Endothelial cell of umbilical vein (primary cell): ENCODE data around the gene KCNJ4. TPM values are rescaled to one million over a fixed set of nuclear protein-coding genes. Genes with fewer than 3 reads are reported as not detected.

ENCODE experiments used
- BruUV-seq: library from RNA; stranded (reverse); fragments of 400-500 nt; replicated peaks from 2 replicates; lab custom pipeline; 2021; lab: Mats Ljungman, UMichigan
- CTCF ChIA-PET: fragments of 300-600, 350-600 bp; sonication (Branson Sonifier 250); formaldehyde crosslinking; loops from one replicate; lab custom pipeline; 2021; ENCODE audit warnings: antibody characterized with exemption, inconsistent platforms; lab: Charles Lee
- POLR2A ChIA-PET: fragments of 300-600, 350-600 bp; sonication (Branson Sonifier 250); formaldehyde crosslinking; loops from one replicate; lab custom pipeline; 2021; ENCODE audit warnings: antibody characterized with exemption, inconsistent platforms; lab: Charles Lee
- DNase-seq: peaks from one replicate; pipeline ENCODE4 v3.0.0-alpha.2; 2011; ENCODE audit warnings: low read depth, low spot score
- FAIRE-seq: peaks from 2 replicates; lab custom pipeline; 2011; peaks lifted over from hg19 to GRCh38; lab: Jason Lieb, UNC
- H2AFZ ChIP-seq: 2 replicates; pipeline ENCODE4 v1.6.0; 2012; ENCODE audit warnings: low read depth, low read length, control low read depth, inconsistent platforms
- H3K27ac ChIP-seq: 2 replicates; pipeline ENCODE4 v1.5.1; 2011; ENCODE audit warnings: low read depth, mild to moderate bottlenecking, control low read depth, low read length, moderate library complexity; ENCODE audit not compliant: insufficient read depth
- H3K27me3 ChIP-seq, 2 experiments: 2 replicates each; pipeline versions ENCODE4 v1.6.0 to v1.6.1; 2011; ENCODE audit warnings: low read length in 2 of 2, mixed read lengths in 1 of 2; ENCODE audit not compliant: control insufficient read depth in 2 of 2, insufficient read depth in 2 of 2
- H3K36me3 ChIP-seq, 2 experiments: 2 replicates in 1 of 2; 3 replicates in 1 of 2; pipeline ENCODE4 v1.5.1; 2011; ENCODE audit warnings: low read length in 2 of 2, mild to moderate bottlenecking in 1 of 2, moderate library complexity in 1 of 2; ENCODE audit not compliant: control insufficient read depth in 2 of 2, insufficient read depth in 2 of 2; ENCODE audit errors: extremely low read depth in 1 of 2
- H3K4me1 ChIP-seq: 3 replicates; pipeline ENCODE4 v1.5.1; 2011; ENCODE audit warnings: mild to moderate bottlenecking, low read length; ENCODE audit not compliant: control insufficient read depth, insufficient read depth; ENCODE audit errors: extremely low read depth
- H3K4me2 ChIP-seq: 2 replicates; pipeline ENCODE4 v1.6.1; 2011; ENCODE audit warnings: low read length, control low read depth, mixed read lengths; ENCODE audit not compliant: insufficient read depth
- H3K4me3 ChIP-seq, 3 experiments: fragments of 200-600 bp in 1 of 3; sonication (generic), shearing (Covaris generic) in 1 of 3; replicated peaks in 1 of 3; 2 replicates each; pipeline ENCODE4 v1.5.1; 2011 to 2016; ENCODE audit warnings: control low read depth in 3 of 3, low read length in 3 of 3, mild to moderate bottlenecking in 2 of 3, inconsistent platforms in 1 of 3, low read depth in 1 of 3, moderate library complexity in 1 of 3; ENCODE audit not compliant: insufficient read depth in 1 of 3
- H3K79me2 ChIP-seq: 2 replicates; pipeline ENCODE4 v1.6.0; 2012; ENCODE audit warnings: low read length, inconsistent platforms; ENCODE audit not compliant: control insufficient read depth, insufficient read depth
- H3K9ac ChIP-seq: replicated peaks from 2 replicates; pipeline ENCODE3; 2011; ENCODE audit warnings: low read length, control low read depth; ENCODE audit not compliant: insufficient read depth; ENCODE audit errors: extremely low read depth
- H3K9me1 ChIP-seq: replicated peaks from 3 replicates; pipeline ENCODE4 v1.6.0; 2011; ENCODE audit warnings: mild to moderate bottlenecking, low read length; ENCODE audit not compliant: control insufficient read depth, insufficient read depth; ENCODE audit errors: extremely low read depth
- H3K9me3 ChIP-seq: replicated peaks from 2 replicates; pipeline ENCODE4 v1.5.1; 2012; ENCODE audit warnings: low read length, inconsistent platforms; ENCODE audit not compliant: control insufficient read depth, insufficient read depth
- H4K20me1 ChIP-seq: replicated peaks from 2 replicates; pipeline ENCODE3; 2011; ENCODE audit warnings: mild to moderate bottlenecking, low read length; ENCODE audit not compliant: control insufficient read depth, insufficient read depth; ENCODE audit errors: extremely low read depth
- FOS ChIP-seq: IDR thresholded peaks from 2 replicates; pipeline ENCODE4 v1.6.1; 2011; ENCODE audit warnings: mild to moderate bottlenecking, low read length, moderate library complexity, borderline replicate concordance; ENCODE audit not compliant: insufficient read depth
- JUN ChIP-seq: IDR thresholded peaks from 2 replicates; pipeline ENCODE4 v1.6.1; 2011; ENCODE audit warnings: borderline replicate concordance, low read depth; ENCODE audit not compliant: insufficient read length, insufficient read depth
- POLR2A ChIP-seq: IDR thresholded peaks from 2 replicates; pipeline ENCODE4 v1.6.1; 2012; ENCODE audit warnings: low read depth, mild to moderate bottlenecking, control low read depth, low read length
- dilution Hi-C: fragments of 300-500 bp; cut with MboI; formaldehyde crosslinking; loops from one replicate; pipeline ENCODE4 v1.15.0; 2019; ENCODE audit warnings: low sequenced_read_pairs; ENCODE audit not compliant: extremely low pct_ligation_motif_present
- intact Hi-C: fragments of 100-400 bp; cut with micrococcal nuclease; formaldehyde crosslinking; loops from one replicate; pipeline ENCODE4 v1.10.0; 2022
- polyA plus RNA-seq, 4 experiments: library from polyadenylated mRNA; depleted of rRNA in 3 of 4; stranded (reverse) in 3 of 4; unstranded in 1 of 4; fragments of >200 nt; gene quantifications; 2 replicates each; pipeline versions ENCODE4 v1.2.1 to v1.2.3, GENCODE V29; 2011 to 2012; ENCODE audit warnings: missing spikeins in 1 of 4
- total RNA-seq: library from RNA; stranded (reverse); gene quantifications from 2 replicates; pipeline ENCODE4 v1.2.3, GENCODE V29; 2021
- TF ChIP-seq, protein P1 (sequence below): IDR thresholded peaks from 2 replicates; pipeline ENCODE4 v1.6.1; 2011; ENCODE audit not compliant: insufficient read depth, insufficient read length
- TF ChIP-seq, protein P2 (sequence below), 2 donors: IDR thresholded peaks; 1 replicate in 1 of 2; 2 replicates in 1 of 2; pipeline ENCODE4 v1.5.1; 2011; ENCODE audit warnings: low read length in 2 of 2, mild to moderate bottlenecking in 2 of 2, moderate library complexity in 2 of 2, control low read depth in 1 of 2, inconsistent platforms in 1 of 2, low read depth in 1 of 2; ENCODE audit not compliant: insufficient read depth in 1 of 2; ENCODE audit errors: extremely low read depth in 1 of 2

Gene KCNJ4
- total and polyA plus RNA-seq, 2 donors (not counting 3 experiments of a cell fraction or from before 2014, with no cell fraction given) = not detected

DNA sequence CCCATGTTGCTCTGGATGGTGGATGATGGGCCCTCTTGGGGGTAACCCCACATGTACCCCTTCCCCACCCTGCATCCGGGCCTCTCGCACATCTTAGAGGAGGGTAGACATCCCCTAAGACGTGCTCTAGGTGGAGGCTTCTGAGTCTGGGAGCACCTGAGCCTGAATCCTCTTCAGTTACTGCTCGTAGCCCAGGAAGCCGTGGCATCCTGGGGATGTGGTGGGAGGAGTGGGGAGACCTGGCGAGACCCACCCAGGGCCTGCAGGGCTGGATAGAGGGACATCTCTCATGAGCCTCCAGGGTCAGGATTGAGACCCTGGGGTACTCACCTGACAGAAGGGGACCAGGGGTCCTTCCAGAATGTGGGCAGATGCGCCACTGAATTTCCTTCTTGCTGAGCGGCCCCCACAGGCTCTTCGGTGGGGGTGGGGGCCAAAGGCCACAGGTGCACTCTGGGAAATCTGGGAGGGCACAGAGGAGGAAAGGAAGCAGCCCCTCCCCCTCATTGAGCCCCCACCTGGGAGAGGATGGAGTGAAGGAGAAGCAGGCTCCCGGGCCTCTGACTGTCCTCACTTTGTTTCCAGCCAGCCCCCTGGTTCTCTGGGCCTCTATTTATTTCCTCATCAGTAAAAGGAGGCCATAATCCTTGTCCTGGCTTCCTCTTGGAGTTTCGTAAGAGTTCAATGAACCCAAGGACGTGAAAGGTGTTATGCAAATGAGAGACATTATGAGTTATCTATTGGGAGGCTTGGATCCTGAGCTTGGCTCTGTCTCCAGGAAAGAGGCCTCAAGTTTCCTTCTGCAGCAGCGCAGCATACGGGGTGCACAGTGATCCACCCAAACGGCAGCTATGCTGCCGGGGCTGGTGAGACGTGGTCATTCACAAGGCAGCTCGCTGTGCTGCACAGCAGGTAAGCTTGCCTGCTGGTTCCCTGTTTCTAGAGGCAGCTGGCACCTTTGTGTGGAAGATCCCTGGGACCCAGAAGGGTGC lies 31.2 kb downstream of the KCNJ4 start:
- Histone ChIP-seq H3K27ac (no peak overlapping the region), H3K36me3 (no peaks in the 10 kb centered on the region), H4K20me1 (no peaks in the 10 kb centered on the region), H3K27me3 (no peaks in the 10 kb centered on the region), H3K79me2 (no peaks in the 10 kb centered on the region), H3K4me3 (no peak overlapping the region), H2AFZ (no peak overlapping the region), H3K9me3 (no peaks in the 10 kb centered on the region), H3K4me2 (no peak overlapping the region), H3K9me1 (no peaks in the 10 kb centered on the region), H3K9ac (no peak overlapping the region), H3K4me1 (no peaks in the 10 kb centered on the region)
- TF ChIP-seq JUN = no peak
- TF ChIP-seq FOS = no peak
- TF ChIP-seq POLR2A = no peak
- TF ChIP-seq, protein P1, sequence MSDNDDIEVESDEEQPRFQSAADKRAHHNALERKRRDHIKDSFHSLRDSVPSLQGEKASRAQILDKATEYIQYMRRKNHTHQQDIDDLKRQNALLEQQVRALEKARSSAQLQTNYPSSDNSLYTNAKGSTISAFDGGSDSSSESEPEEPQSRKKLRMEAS = no peak
- TF ChIP-seq, protein P2, sequence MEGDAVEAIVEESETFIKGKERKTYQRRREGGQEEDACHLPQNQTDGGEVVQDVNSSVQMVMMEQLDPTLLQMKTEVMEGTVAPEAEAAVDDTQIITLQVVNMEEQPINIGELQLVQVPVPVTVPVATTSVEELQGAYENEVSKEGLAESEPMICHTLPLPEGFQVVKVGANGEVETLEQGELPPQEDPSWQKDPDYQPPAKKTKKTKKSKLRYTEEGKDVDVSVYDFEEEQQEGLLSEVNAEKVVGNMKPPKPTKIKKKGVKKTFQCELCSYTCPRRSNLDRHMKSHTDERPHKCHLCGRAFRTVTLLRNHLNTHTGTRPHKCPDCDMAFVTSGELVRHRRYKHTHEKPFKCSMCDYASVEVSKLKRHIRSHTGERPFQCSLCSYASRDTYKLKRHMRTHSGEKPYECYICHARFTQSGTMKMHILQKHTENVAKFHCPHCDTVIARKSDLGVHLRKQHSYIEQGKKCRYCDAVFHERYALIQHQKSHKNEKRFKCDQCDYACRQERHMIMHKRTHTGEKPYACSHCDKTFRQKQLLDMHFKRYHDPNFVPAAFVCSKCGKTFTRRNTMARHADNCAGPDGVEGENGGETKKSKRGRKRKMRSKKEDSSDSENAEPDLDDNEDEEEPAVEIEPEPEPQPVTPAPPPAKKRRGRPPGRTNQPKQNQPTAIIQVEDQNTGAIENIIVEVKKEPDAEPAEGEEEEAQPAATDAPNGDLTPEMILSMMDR (IDR thresholded peaks at IDR 0.05; ENCODE audit: extremely low read depth in 1 of 2, insufficient read depth in 1 of 2, low read depth in 1 of 2, low read length in 2 of 2) = no peak
- CTCF ChIA-PET = no interaction called here
- POLR2A ChIA-PET = interaction anchor here (0.6 kb wide), 1 partner anchor 11 kb away, joined by 5 read pairs; no protein-coding TSS in a partner anchor
- intact Hi-C loops = no loop called here
- dilution Hi-C loops = no loop called here
- no TSS peak for BruUV-seq
- DNase-seq (no peak), FAIRE-seq (no peak)
